ENCODE data around the gene SPRED2.

- TF ChIP-seq CTCF (IDR thresholded peaks at IDR 0.05): no peak
- no peak for TF ChIP-seq RAD21 (conservative IDR thresholded peaks at IDR 0.05 in 1 of 2, IDR thresholded peaks at IDR 0.05 in 1 of 2)
Measured at GRCh38 chr2:65291216-65292105, 140.9 kb downstream of the SPRED2 start.
